ENCODE data around the gene BTN1A1. TPM values are rescaled to one million over a fixed set of nuclear protein-coding genes. Genes with fewer than 3 reads are reported as not detected.

The BTN1A1 gene
- total RNA-seq, 4 donors from 2014 or later = 0.32 TPM; not detected in 3

- H3K4me1 ChIP-seq = peaks cover 0 to 16% (median 5%) of the 10 kb centered on the region in 4 donors
- no peaks in the 10 kb centered on the region for H3K9me3 ChIP-seq
- in situ Hi-C loops (cut with MboI; ENCODE audit: low pct_ligation_motif_present in 1 of 4, low pct_unique_long_range_greater_than_20kb in 1 of 4, low sequenced_read_pairs in 3 of 4) = no loop called here
- H3K27me3 ChIP-seq = no peaks in the 10 kb centered on the region
- no peak overlapping the region for H3K27ac ChIP-seq
- no peaks in the 10 kb centered on the region for H3K36me3 ChIP-seq
- TF ChIP-seq, protein P1, sequence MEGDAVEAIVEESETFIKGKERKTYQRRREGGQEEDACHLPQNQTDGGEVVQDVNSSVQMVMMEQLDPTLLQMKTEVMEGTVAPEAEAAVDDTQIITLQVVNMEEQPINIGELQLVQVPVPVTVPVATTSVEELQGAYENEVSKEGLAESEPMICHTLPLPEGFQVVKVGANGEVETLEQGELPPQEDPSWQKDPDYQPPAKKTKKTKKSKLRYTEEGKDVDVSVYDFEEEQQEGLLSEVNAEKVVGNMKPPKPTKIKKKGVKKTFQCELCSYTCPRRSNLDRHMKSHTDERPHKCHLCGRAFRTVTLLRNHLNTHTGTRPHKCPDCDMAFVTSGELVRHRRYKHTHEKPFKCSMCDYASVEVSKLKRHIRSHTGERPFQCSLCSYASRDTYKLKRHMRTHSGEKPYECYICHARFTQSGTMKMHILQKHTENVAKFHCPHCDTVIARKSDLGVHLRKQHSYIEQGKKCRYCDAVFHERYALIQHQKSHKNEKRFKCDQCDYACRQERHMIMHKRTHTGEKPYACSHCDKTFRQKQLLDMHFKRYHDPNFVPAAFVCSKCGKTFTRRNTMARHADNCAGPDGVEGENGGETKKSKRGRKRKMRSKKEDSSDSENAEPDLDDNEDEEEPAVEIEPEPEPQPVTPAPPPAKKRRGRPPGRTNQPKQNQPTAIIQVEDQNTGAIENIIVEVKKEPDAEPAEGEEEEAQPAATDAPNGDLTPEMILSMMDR (IDR thresholded peaks at IDR 0.05) = no peak
- TF ChIP-seq POLR2A (IDR thresholded peaks at IDR 0.05) = no peak
- TF ChIP-seq EP300 (IDR thresholded peaks at IDR 0.05; ENCODE audit: low read depth) = no peak
- TF ChIP-seq POLR2AphosphoS5 (IDR thresholded peaks at IDR 0.05) = no peak
- 82 to 86% methylated on average over 7 of the region's 7 CpGs for WGBS, 2 donors (ENCODE audit: low coverage in 1 of 2)
- no peak for DNase-seq
- intact Hi-C loops (cut with DNase I; ENCODE audit: low total_unique reads) = loop anchor here (1.0 kb wide), 1 partner anchor 28 kb away; no protein-coding TSS in a partner anchor
- H3K4me3 ChIP-seq = no peak overlapping the region
Observed at GRCh38 chr6:26524722-26525370, 24.7 kb downstream of the BTN1A1 start.

GRCh38 chr6:26525838-26526237 lies 25.7 kb downstream of the BTN1A1 start:
- no peak overlapping the region for H3K27ac ChIP-seq
- DNase-seq = no peak
- TF ChIP-seq POLR2AphosphoS5 (IDR thresholded peaks at IDR 0.05) (no peak), EP300 (IDR thresholded peaks at IDR 0.05; ENCODE audit: low read depth) (no peak), POLR2A (IDR thresholded peaks at IDR 0.05) (no peak)
- TF ChIP-seq, protein P1 (IDR thresholded peaks at IDR 0.05) = no peak
- no peaks in the 10 kb centered on the region for H3K27me3 ChIP-seq
- in situ Hi-C loops (cut with MboI; ENCODE audit: low pct_ligation_motif_present in 1 of 4, low pct_unique_long_range_greater_than_20kb in 1 of 4, low sequenced_read_pairs in 3 of 4) = no loop called here
- 66 to 74% methylated on average over 2 of the region's 2 CpGs for WGBS, 2 donors (ENCODE audit: low coverage in 1 of 2)
- H3K4me3 ChIP-seq = no peak overlapping the region
- no peaks in the 10 kb centered on the region for H3K9me3 ChIP-seq
- no peaks in the 10 kb centered on the region for H3K36me3 ChIP-seq
- H3K4me1 ChIP-seq = peaks cover 0 to 11% (median 3%) of the 10 kb centered on the region in 4 donors
- intact Hi-C loops (cut with DNase I; ENCODE audit: low total_unique reads) = loop anchor here (1.0 kb wide), 1 partner anchor 27 kb away; no protein-coding TSS in a partner anchor

- in situ Hi-C loops (cut with MboI; ENCODE audit: low pct_ligation_motif_present in 1 of 4, low pct_unique_long_range_greater_than_20kb in 1 of 4, low sequenced_read_pairs in 3 of 4) = no loop called here
- H3K27me3 ChIP-seq = no peaks in the 10 kb centered on the region
- no peak for DNase-seq
- no peak overlapping the region for H3K27ac ChIP-seq
- intact Hi-C loops (cut with DNase I; ENCODE audit: low total_unique reads) = no loop called here
- no peak overlapping the region for H3K4me3 ChIP-seq
- no peaks in the 10 kb centered on the region for H3K36me3 ChIP-seq
- H3K9me3 ChIP-seq = no peaks in the 10 kb centered on the region
- peaks cover 0 to 11% (median 1%) of the 10 kb centered on the region in 4 donors for H3K4me1 ChIP-seq
- TF ChIP-seq, protein P1 (IDR thresholded peaks at IDR 0.05) = no peak
- TF ChIP-seq POLR2AphosphoS5 (IDR thresholded peaks at IDR 0.05) (no peak), POLR2A (IDR thresholded peaks at IDR 0.05) (no peak), EP300 (IDR thresholded peaks at IDR 0.05; ENCODE audit: low read depth) (no peak)
- 98 to 100% methylated on average over 1 of the region's 1 CpG for WGBS, 2 donors (ENCODE audit: low coverage in 1 of 2)
Observed at GRCh38 chr6:26526928-26527327, 26.8 kb downstream of the BTN1A1 start.

- Histone ChIP-seq H3K27me3 (no peaks in the 10 kb centered on the region), H3K36me3 (no peaks in the 10 kb centered on the region), H3K27ac (no peak overlapping the region), H3K4me1 (peaks cover 0 to 16% (median 4%) of the 10 kb centered on the region in 4 donors), H3K9me3 (no peaks in the 10 kb centered on the region), H3K4me3 (no peak overlapping the region)
- intact Hi-C loops (cut with DNase I; ENCODE audit: low total_unique reads) = no loop called here
- in situ Hi-C loops (cut with MboI; ENCODE audit: low pct_ligation_motif_present in 1 of 4, low pct_unique_long_range_greater_than_20kb in 1 of 4, low sequenced_read_pairs in 3 of 4) = no loop called here
- WGBS, 2 donors (ENCODE audit: low coverage in 1 of 2) = 95 to 100% methylated on average over 1 to 2 of the region's 2 CpGs
- TF ChIP-seq EP300 (IDR thresholded peaks at IDR 0.05; ENCODE audit: low read depth) (no peak), POLR2A (IDR thresholded peaks at IDR 0.05) (no peak), POLR2AphosphoS5 (IDR thresholded peaks at IDR 0.05) (no peak)
- TF ChIP-seq, protein P1 (IDR thresholded peaks at IDR 0.05) = no peak
- DNase-seq = no peak
Observed at GRCh38 chr6:26530203-26530602, 30.1 kb downstream of the BTN1A1 start.

Data from transverse colon (tissue), 4 donors.